ENCODE measurements around the gene MACROD2. TPM values are rescaled to one million over a fixed set of nuclear protein-coding genes. Genes with fewer than 3 reads are reported as not detected.

Gene MACROD2
- total RNA-seq, 1 experiment from 2014 or later: 1.6 TPM

DNA sequence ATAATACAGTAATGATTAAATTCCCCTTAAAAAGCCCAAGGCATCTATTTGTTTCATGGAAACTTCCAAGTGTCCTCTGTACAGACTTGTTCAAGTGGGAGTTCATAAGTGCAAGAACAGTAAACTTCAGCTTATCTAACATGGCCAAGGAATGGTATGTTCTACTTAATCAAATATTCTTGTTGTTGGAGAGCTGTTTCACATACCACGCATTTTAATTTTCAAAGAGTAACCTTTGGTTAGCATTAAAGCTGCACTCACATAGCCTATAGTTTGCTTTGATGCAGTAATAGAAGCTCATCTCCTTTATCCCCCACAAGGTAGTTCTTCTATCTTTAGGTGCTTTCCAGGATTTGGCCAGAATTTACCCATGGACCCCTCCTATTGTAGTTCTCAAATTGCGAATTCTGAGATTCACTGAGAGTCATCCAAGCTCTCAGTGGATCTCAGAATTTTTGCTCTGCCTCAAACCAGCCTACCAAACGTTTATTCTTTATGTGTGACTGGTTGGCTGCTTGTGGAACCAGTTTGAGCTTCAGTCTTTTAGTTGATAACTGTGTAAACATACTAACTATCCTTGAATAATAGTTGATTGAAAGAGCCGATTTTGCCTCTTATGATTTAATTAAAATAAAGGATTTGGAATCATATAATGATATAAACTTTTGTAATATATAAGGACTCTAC is 1010.1 kb downstream of the MACROD2 start:
- WGBS (ENCODE audit: extremely low coverage, insufficient read length, low lambda C conversion rate): no CpG with 5 or more reads among the region's 4 CpGs

More for the DNA sequence above, 1010.1 kb downstream of the MACROD2 start:
- Histone ChIP-seq H3K79me1 (ENCODE audit: insufficient read depth, low read depth, low read length, poor library complexity, severe bottlenecking) (no peaks in the 10 kb centered on the region), H4K8ac (replicated peaks; ENCODE audit: insufficient read length, low read depth, low read length) (no peak overlapping the region), H2BK12ac (ENCODE audit: insufficient read length, low read depth, low read length) (no peak overlapping the region), H2AK5ac (ENCODE audit: insufficient read length, low read length) (no peak overlapping the region), H3K56ac (ENCODE audit: insufficient read length, low read depth, low read length) (no peak overlapping the region), H3K79me2 (ENCODE audit: insufficient read depth, low read length) (no peaks in the 10 kb centered on the region), H4K91ac (ENCODE audit: insufficient read length, low read depth, low read length) (no peak overlapping the region), H3T11ph (ENCODE audit: low read length) (no peak overlapping the region), H3K23me2 (ENCODE audit: insufficient read length, low read depth, low read length, poor library complexity, severe bottlenecking) (no peaks in the 10 kb centered on the region), H3K18ac (ENCODE audit: insufficient read length, low read depth, low read length) (no peak overlapping the region), H3K4me2 (ENCODE audit: insufficient read depth, insufficient read length, low read length) (no peak overlapping the region), H3K14ac (ENCODE audit: insufficient read depth, low read length) (no peak overlapping the region), H2BK15ac (ENCODE audit: low read depth, low read length) (no peak overlapping the region), H2AFZ (ENCODE audit: low read length) (no peak overlapping the region), H4K5ac (ENCODE audit: insufficient read length, low read depth, low read length) (no peak overlapping the region), H3K27me3 (ENCODE audit: insufficient read depth, low read length) (no peaks in the 10 kb centered on the region), H3K23ac (ENCODE audit: insufficient read length, low read depth, low read length) (no peak overlapping the region), H2BK120ac (ENCODE audit: low read depth, low read length, poor library complexity, severe bottlenecking) (no peak overlapping the region), H3K4ac (ENCODE audit: low read depth, low read length) (no peak overlapping the region), H3K9me3 (ENCODE audit: control insufficient read depth, low read depth, low read length) (no peaks in the 10 kb centered on the region), H2BK20ac (ENCODE audit: low read depth, low read length, poor library complexity, severe bottlenecking) (no peak overlapping the region), H3K27ac (ENCODE audit: insufficient read length, low read depth, low read length) (no peak overlapping the region), H4K20me1 (ENCODE audit: control insufficient read depth, insufficient read depth, insufficient read length) (no peaks in the 10 kb centered on the region), H2BK5ac (ENCODE audit: insufficient read length, low read length) (no peak overlapping the region), H3K4me1 (ENCODE audit: insufficient read depth, low read length) (peaks cover 3% of the 10 kb centered on the region; the same call in 1 of the 2 replicates), H3K9ac (ENCODE audit: extremely low read depth, insufficient read length, low read length) (no peak overlapping the region)
- TF ChIP-seq, protein P1, sequence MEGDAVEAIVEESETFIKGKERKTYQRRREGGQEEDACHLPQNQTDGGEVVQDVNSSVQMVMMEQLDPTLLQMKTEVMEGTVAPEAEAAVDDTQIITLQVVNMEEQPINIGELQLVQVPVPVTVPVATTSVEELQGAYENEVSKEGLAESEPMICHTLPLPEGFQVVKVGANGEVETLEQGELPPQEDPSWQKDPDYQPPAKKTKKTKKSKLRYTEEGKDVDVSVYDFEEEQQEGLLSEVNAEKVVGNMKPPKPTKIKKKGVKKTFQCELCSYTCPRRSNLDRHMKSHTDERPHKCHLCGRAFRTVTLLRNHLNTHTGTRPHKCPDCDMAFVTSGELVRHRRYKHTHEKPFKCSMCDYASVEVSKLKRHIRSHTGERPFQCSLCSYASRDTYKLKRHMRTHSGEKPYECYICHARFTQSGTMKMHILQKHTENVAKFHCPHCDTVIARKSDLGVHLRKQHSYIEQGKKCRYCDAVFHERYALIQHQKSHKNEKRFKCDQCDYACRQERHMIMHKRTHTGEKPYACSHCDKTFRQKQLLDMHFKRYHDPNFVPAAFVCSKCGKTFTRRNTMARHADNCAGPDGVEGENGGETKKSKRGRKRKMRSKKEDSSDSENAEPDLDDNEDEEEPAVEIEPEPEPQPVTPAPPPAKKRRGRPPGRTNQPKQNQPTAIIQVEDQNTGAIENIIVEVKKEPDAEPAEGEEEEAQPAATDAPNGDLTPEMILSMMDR (conservative IDR thresholded peaks at IDR 0.05): no peak
- Mint-ChIP-seq H3K27me3 (ENCODE audit: low read depth) (no peaks in the 10 kb centered on the region), H3K9me3 (peaks cover 0 to 2% of the 10 kb centered on the region in 2 experiments; a peak in 1 of 5 replicates), H3K4me1 (peaks cover 6 to 7% of the 10 kb centered on the region in 2 experiments), H3K4me3 (no peak overlapping the region), H3K36me3 (ENCODE audit: insufficient read depth in 1 of 3, low read depth in 3 of 3) (no peaks in the 10 kb centered on the region), H3K27ac (no peak overlapping the region)
- no peak for DNase-seq

Data from H9 (cell line).